HEK293 (cell line): ENCODE measurements around the gene SLC35G3.

Experiments
- CTCF ChIA-PET: fragments of 350-600 bp; formaldehyde crosslinking; extraction: SDS; loops from one replicate; lab custom pipeline; 2021; ENCODE audit warnings: antibody characterized with exemption; lab: Yijun Ruan, JAX
- POLR2A ChIA-PET: fragments of 300-600 bp; formaldehyde crosslinking; extraction: SDS; loops from one replicate; lab custom pipeline; 2020; ENCODE audit warnings: antibody characterized with exemption, inconsistent platforms; lab: Yijun Ruan, JAX
- H3K27ac ChIP-seq: fragments of 200-500 bp; sonication (Bioruptor generic); 2 replicates; pipeline ENCODE4 v1.5.1; 2014; ENCODE audit warnings: low read depth, low read length, control low read depth, inconsistent platforms; ENCODE audit errors: extremely low read depth
- H3K36me3 ChIP-seq, 2 experiments: fragments of 200-500 bp in 1 of 2; sonication (Bioruptor generic) in 1 of 2; 1 replicate in 1 of 2; 2 replicates in 1 of 2; pipeline ENCODE4 v1.5.1; 2014 to 2017; ENCODE audit warnings: inconsistent platforms in 2 of 2, low read length in 2 of 2; ENCODE audit not compliant: control insufficient read depth in 2 of 2, insufficient read depth in 1 of 2
- H3K4me1 ChIP-seq: fragments of 200-500 bp; sonication (Bioruptor generic); 2 replicates; pipeline ENCODE4 v1.5.1; 2014; ENCODE audit warnings: mild to moderate bottlenecking, low read length, inconsistent platforms; ENCODE audit not compliant: control insufficient read depth, insufficient read depth
- H3K4me3 ChIP-seq: 2 replicates; pipeline ENCODE4 v1.5.1; 2011; ENCODE audit warnings: low read depth, mild to moderate bottlenecking, control low read depth, low read length, moderate library complexity
- H3K9me3 ChIP-seq: fragments of 200-500 bp; sonication (Bioruptor generic); 2 replicates; pipeline ENCODE4 v1.5.1; 2014; ENCODE audit warnings: low read depth, low read length, inconsistent platforms; ENCODE audit not compliant: control insufficient read depth, insufficient read depth
- HOXD13 ChIP-seq: sonication (generic); formaldehyde crosslinking; IDR thresholded peaks from 2 replicates; pipeline ENCODE4 v1.8.0; 2022; ENCODE audit warnings: missing genetic modification reagents, borderline replicate concordance
- KLF16 ChIP-seq: fragments of 450-650 bp; formaldehyde crosslinking; IDR thresholded peaks from 2 replicates; pipeline ENCODE4 v1.5.1; 2017; ENCODE audit warnings: missing biosample characterization, missing genetic modification characterization
- KLF7 ChIP-seq: fragments of 450-650 bp; formaldehyde crosslinking; IDR thresholded peaks from 2 replicates; pipeline ENCODE4 v1.5.1; 2016; ENCODE audit warnings: missing biosample characterization, missing genetic modification characterization, borderline replicate concordance
- OSR2 ChIP-seq: fragments of 450-650 bp; formaldehyde crosslinking; IDR thresholded peaks from 2 replicates; pipeline ENCODE4 v1.5.1; 2016; ENCODE audit warnings: missing biosample characterization, missing genetic modification characterization
- TCF7L2 ChIP-seq: IDR thresholded peaks from 2 replicates; pipeline ENCODE4 v1.6.1; 2011; ENCODE audit warnings: low read depth, mild to moderate bottlenecking, inconsistent platforms, low read length, moderate library complexity, borderline replicate concordance
- YY1 ChIP-seq: fragments of 450-650 bp; formaldehyde crosslinking; IDR thresholded peaks from 2 replicates; pipeline ENCODE4 v1.5.1; 2018; ENCODE audit warnings: missing biosample characterization, missing genetic modification characterization
- ZBTB17 ChIP-seq: fragments of 450-650 bp; formaldehyde crosslinking; IDR thresholded peaks from 2 replicates; pipeline ENCODE4 v1.5.1; 2016; ENCODE audit warnings: missing biosample characterization, missing genetic modification characterization
- ZFHX2 ChIP-seq: fragments of 450-650 bp; formaldehyde crosslinking; conservative IDR thresholded peaks from 2 replicates; pipeline ENCODE4 v1.5.1; 2016; ENCODE audit warnings: missing biosample characterization, missing genetic modification characterization
- ZNF16 ChIP-seq: fragments of 450-650 bp; formaldehyde crosslinking; IDR thresholded peaks from 2 replicates; pipeline ENCODE4 v1.5.1; 2016; ENCODE audit warnings: low read depth, missing biosample characterization, missing genetic modification characterization
- ZNF174 ChIP-seq: fragments of 450-650 bp; formaldehyde crosslinking; IDR thresholded peaks from 2 replicates; pipeline ENCODE4 v1.5.0; 2017; ENCODE audit warnings: missing biosample characterization, mild to moderate bottlenecking, missing genetic modification characterization
- ZNF19 ChIP-seq: fragments of 450-650 bp; formaldehyde crosslinking; IDR thresholded peaks from 2 replicates; pipeline ENCODE4; 2016; ENCODE audit warnings: missing biosample characterization, missing genetic modification characterization, low read depth
- ZNF335 ChIP-seq: fragments of 450-650 bp; formaldehyde crosslinking; conservative IDR thresholded peaks from 2 replicates; pipeline ENCODE4 v1.5.1; 2016; ENCODE audit warnings: missing biosample characterization, missing genetic modification characterization
- ZNF341 ChIP-seq: fragments of 450-650 bp; formaldehyde crosslinking; IDR thresholded peaks from 2 replicates; pipeline ENCODE4; 2016; ENCODE audit warnings: low read depth, missing biosample characterization, missing genetic modification characterization
- ZNF398 ChIP-seq: fragments of 450-650 bp; formaldehyde crosslinking; IDR thresholded peaks from 2 replicates; pipeline ENCODE4 v1.5.1; 2017; ENCODE audit warnings: missing biosample characterization, missing genetic modification characterization
- ZNF404 ChIP-seq: fragments of 450-650 bp; formaldehyde crosslinking; IDR thresholded peaks from 2 replicates; pipeline ENCODE4 v1.5.1; 2017; ENCODE audit warnings: missing biosample characterization, missing genetic modification characterization
- ZNF488 ChIP-seq: fragments of 450-650 bp; formaldehyde crosslinking; IDR thresholded peaks from 2 replicates; pipeline ENCODE4 v1.5.1; 2016; ENCODE audit warnings: missing biosample characterization, missing genetic modification characterization
- ZNF501 ChIP-seq: fragments of 450-650 bp; formaldehyde crosslinking; IDR thresholded peaks from 2 replicates; pipeline ENCODE4 v1.5.1; 2016; ENCODE audit warnings: missing biosample characterization, missing genetic modification characterization
- ZNF521 ChIP-seq: fragments of 450-650 bp; formaldehyde crosslinking; IDR thresholded peaks from 2 replicates; pipeline ENCODE4 v1.5.1; 2017; ENCODE audit warnings: missing biosample characterization, mild to moderate bottlenecking, missing genetic modification characterization
- ZNF654 ChIP-seq: fragments of 450-650 bp; formaldehyde crosslinking; IDR thresholded peaks from 2 replicates; pipeline ENCODE4 v1.5.1; 2016; ENCODE audit warnings: low read depth, missing biosample characterization, missing genetic modification characterization
- ZNF701 ChIP-seq: fragments of 450-650 bp; formaldehyde crosslinking; IDR thresholded peaks from 2 replicates; pipeline ENCODE4 v1.5.1; 2016; ENCODE audit warnings: missing biosample characterization, missing genetic modification characterization
- ZNF704 ChIP-seq: fragments of 450-650 bp; formaldehyde crosslinking; IDR thresholded peaks from 2 replicates; pipeline ENCODE4 v1.5.1; 2016; ENCODE audit warnings: missing biosample characterization, missing genetic modification characterization
- ZNF837 ChIP-seq: fragments of 450-650 bp; formaldehyde crosslinking; IDR thresholded peaks from 2 replicates; pipeline ENCODE4 v1.5.1; 2016; ENCODE audit warnings: missing biosample characterization, missing genetic modification characterization
- TF ChIP-seq, protein P1 (sequence below): fragments of 450-650 bp; formaldehyde crosslinking; IDR thresholded peaks from 2 replicates; pipeline ENCODE4 v1.5.1; 2016; ENCODE audit warnings: missing biosample characterization, missing genetic modification characterization, borderline replicate concordance

The SLC35G3 gene

DNA sequence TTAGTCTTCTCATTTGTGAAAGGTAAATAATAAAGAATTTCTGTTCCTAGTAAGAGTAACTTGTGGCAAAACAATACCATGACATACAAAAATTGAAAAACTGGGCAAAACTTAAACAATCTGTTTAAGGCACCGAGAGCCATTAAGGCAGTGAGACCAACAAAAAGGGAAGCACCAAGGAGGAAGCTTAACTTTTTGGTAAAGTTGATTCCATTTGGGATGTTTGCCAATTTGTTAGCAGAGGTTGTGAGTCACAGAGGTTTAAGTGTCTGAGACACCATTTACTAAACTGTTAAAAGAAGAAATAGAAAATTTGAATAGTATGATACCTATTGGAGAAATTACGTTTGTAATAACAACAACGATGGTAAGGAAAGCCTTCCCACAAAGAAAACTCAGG, 4.9 kb downstream of the SLC35G3 start:
- CTCF ChIA-PET: interaction anchor here (0.5 to 0.6 kb wide), 2 partner anchors 124 to 929 kb away, joined by 3 to 4 read pairs; no protein-coding TSS in a partner anchor
- H3K4me3 ChIP-seq: no peak overlapping the region
- TF ChIP-seq ZNF335 (no peak), HOXD13 (CRISPR knock-in tag) (no peak), KLF7 (tag by site-specific recombination) (no peak), OSR2 (tag by site-specific recombination) (no peak), ZNF701 (no peak), ZNF521 (no peak)
- H3K36me3 ChIP-seq: no peaks in the 10 kb centered on the region
- POLR2A ChIA-PET: no interaction called here
- no peaks in the 10 kb centered on the region for H3K4me1 ChIP-seq
- H3K9me3 ChIP-seq: no peaks in the 10 kb centered on the region
- no peak overlapping the region for H3K27ac ChIP-seq

DNA sequence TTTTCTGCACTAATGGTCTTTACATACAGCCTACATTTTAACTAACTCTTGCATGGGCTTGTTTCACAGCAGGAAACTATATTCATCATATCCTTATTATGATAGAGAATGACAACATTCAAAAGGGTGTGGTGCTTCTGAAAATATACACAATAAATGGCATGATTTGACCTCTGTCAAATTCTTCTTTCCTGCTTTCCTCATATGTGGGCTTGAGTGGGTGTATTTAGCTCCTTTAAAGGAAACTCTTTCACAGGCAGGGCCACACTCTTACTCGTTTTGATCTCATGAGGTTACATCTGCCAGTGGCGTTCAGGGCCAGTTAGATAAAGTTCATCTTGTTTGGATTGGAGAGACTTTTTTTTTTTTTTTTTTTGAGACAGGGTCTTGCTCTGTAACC, 6.1 kb downstream of the SLC35G3 start:
- H3K27ac ChIP-seq: no peak overlapping the region
- no peaks in the 10 kb centered on the region for H3K36me3 ChIP-seq
- H3K9me3 ChIP-seq: no peaks in the 10 kb centered on the region
- CTCF ChIA-PET: interaction anchor here (0.6 to 1.1 kb wide), 4 partner anchors 17 to 559 kb away, joined by 3 to 4 read pairs (median 4); no protein-coding TSS in a partner anchor
- TF ChIP-seq, protein P1, sequence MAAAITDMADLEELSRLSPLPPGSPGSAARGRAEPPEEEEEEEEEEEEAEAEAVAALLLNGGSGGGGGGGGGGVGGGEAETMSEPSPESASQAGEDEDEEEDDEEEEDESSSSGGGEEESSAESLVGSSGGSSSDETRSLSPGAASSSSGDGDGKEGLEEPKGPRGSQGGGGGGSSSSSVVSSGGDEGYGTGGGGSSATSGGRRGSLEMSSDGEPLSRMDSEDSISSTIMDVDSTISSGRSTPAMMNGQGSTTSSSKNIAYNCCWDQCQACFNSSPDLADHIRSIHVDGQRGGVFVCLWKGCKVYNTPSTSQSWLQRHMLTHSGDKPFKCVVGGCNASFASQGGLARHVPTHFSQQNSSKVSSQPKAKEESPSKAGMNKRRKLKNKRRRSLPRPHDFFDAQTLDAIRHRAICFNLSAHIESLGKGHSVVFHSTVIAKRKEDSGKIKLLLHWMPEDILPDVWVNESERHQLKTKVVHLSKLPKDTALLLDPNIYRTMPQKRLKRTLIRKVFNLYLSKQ (tag by site-specific recombination): no peak
- TF ChIP-seq ZNF16 (tag by site-specific recombination) (no peak), TCF7L2 (no peak), ZFHX2 (tag by site-specific recombination) (peak; percentile 53; the same call in 1 of the 2 replicates)
- TF ChIP-seq, all 188 proteins: peak for 1
- POLR2A ChIA-PET: interaction anchor here (0.7 kb wide), 1 partner anchor 912 kb away, joined by 7 read pairs; no protein-coding TSS in a partner anchor
- Histone ChIP-seq H3K4me3 (no peak overlapping the region), H3K4me1 (no peaks in the 10 kb centered on the region)

DNA sequence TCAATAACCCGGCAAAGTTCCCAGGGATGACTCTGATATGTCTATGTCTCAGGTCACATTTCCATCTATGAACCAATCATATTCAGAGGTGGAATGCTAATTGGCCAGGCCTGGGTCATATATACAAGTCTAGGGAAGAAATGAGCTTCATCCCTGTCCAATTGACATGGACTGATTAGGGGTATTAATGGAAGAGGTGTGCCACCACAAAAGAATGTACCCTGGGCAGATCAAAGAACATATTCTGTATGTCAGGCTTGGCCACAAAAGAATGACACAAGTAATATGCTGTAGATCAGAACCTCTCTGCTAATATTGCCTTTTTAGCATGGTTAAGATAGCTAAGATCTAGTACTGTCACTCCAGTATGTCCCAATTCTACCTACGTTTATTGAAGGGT, 6.7 kb downstream of the SLC35G3 start:
- no peak for TF ChIP-seq ZBTB17 (tag by site-specific recombination)
- no peak for TF ChIP-seq YY1 (tag by site-specific recombination)
- TF ChIP-seq ZNF335: no peak
- no peak for TF ChIP-seq ZNF404 (tag by site-specific recombination)
- no peak for TF ChIP-seq KLF16
- TF ChIP-seq ZNF488: no peak
- no peak for TF ChIP-seq ZNF341 (tag by site-specific recombination)
- TF ChIP-seq ZNF19 (tag by site-specific recombination): no peak
- TF ChIP-seq ZNF501 (tag by site-specific recombination): no peak
- TF ChIP-seq ZNF837: no peak
- no peak for TF ChIP-seq ZNF704 (tag by site-specific recombination)
- TF ChIP-seq ZNF174 (tag by site-specific recombination): no peak
- no peak for TF ChIP-seq ZNF654
- TF ChIP-seq ZNF398: no peak
- no peak overlapping the region for H3K27ac ChIP-seq
- H3K4me1 ChIP-seq: no peaks in the 10 kb centered on the region
- no peaks in the 10 kb centered on the region for H3K9me3 ChIP-seq
- CTCF ChIA-PET: interaction anchor here (0.8 to 1.1 kb wide), 2 partner anchors 17 to 124 kb away, joined by 3 to 4 read pairs; no protein-coding TSS in a partner anchor
- POLR2A ChIA-PET: no interaction called here
- no peaks in the 10 kb centered on the region for H3K36me3 ChIP-seq
- no peak overlapping the region for H3K4me3 ChIP-seq
